Tibial nerve (tissue), 4 donors: ENCODE results near the gene FAT1. TPM values are rescaled to one million over a fixed set of nuclear protein-coding genes. Genes with fewer than 3 reads are reported as not detected.
A peak's percentile ranks its signal among the peaks of the same experiment; 100 is the strongest.

ENCODE experiments used
- DNase-seq, 2 donors: peaks; one replicate each; pipeline ENCODE4 v3.0.0-alpha.2; 2019; ENCODE audit warnings: low spot score in 2 of 2
- H3K27ac ChIP-seq, 4 donors: fragments of 200-600 bp; sonication (generic) in 3 of 4; one replicate each; pipeline ENCODE4 v1.5.1; 2017 to 2019; ENCODE audit warnings: mild to moderate bottlenecking in 1 of 4
- H3K27me3 ChIP-seq, 2 donors: fragments of 200-600 bp; sonication (generic) in 1 of 2; one replicate each; pipeline versions ENCODE4 v1.5.1 to v1.6.0; 2017 to 2019
- H3K36me3 ChIP-seq, 3 donors: fragments of 200-600 bp; sonication (generic); one replicate each; pipeline ENCODE4 v1.5.1; 2018 to 2019
- H3K4me1 ChIP-seq, 4 donors: fragments of 200-600 bp; sonication (generic) in 3 of 4; one replicate each; pipeline ENCODE4 v1.5.1; 2017 to 2019
- H3K4me3 ChIP-seq, 4 donors: fragments of 200-600 bp; sonication (generic) in 3 of 4; one replicate each; pipeline ENCODE4 v1.5.1; 2017 to 2019; ENCODE audit warnings: mild to moderate bottlenecking in 1 of 4, moderate library complexity in 1 of 4
- H3K9me3 ChIP-seq, 4 donors: fragments of 200-600 bp; sonication (generic) in 3 of 4; one replicate each; pipeline ENCODE4 v1.5.1; 2017 to 2019
- EP300 ChIP-seq, 2 donors: sonication (generic); formaldehyde crosslinking; IDR thresholded peaks; one replicate each; pipeline ENCODE4 v1.6.1; 2017; ENCODE audit warnings: antibody characterized with exemption in 2 of 2, mild to moderate bottlenecking in 1 of 2
- POLR2A ChIP-seq, 2 donors: fragments of 450-650 bp; IDR thresholded peaks; one replicate each; pipeline ENCODE4 v1.6.1; 2017; ENCODE audit warnings: antibody characterized with exemption in 2 of 2, mild to moderate bottlenecking in 2 of 2, moderate library complexity in 2 of 2
- WGBS, 2 donors: methylation state at CpG; one replicate each; pipeline ENCODE4 v1.1.5; 2018; 5-methylcytosine and 5-hydroxymethylcytosine counted together
- total RNA-seq, 4 donors: library from RNA; depleted of rRNA; stranded (reverse); fragments of >200 nt; gene quantifications; one replicate each; pipeline ENCODE4 v1.1.0, GENCODE V29; 2016
- TF ChIP-seq, protein P1 (sequence below), 5 experiments: fragments of 200-600 bp in 3 of 5; fragments of 450-650 bp in 2 of 5; sonication (generic) in 3 of 5; IDR thresholded peaks; one replicate each; pipeline ENCODE4 v1.5.1; 2016 to 2019; ENCODE audit warnings: antibody characterized with exemption in 5 of 5, mild to moderate bottlenecking in 3 of 5, moderate library complexity in 2 of 5

FAT1 gene
- total RNA-seq, 4 donors from 2014 or later, result 85.2 to 119 (median 91.6) TPM

DNA sequence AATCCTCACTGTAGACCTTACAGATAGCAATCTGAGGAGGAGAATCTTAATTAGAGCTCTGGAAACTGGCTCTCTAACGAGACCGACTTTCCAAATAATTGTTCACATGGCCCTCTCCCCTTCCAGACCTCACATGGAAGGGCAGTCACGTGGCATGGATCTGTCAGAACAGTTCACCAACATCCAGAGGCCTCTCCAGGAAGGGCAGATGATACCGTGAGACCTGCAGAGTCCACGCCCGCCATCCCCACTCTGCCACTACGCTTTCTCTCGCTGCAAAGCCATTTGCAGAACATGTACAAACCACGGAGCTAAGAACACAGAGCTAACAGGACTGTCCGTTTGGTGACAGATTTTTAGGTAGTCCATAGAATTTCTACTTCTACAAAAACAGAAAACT, 20.7 kb downstream of the FAT1 start:
- peak overlapping the region in 2 of 4 donors; percentile 94 for H3K27ac ChIP-seq
- TF ChIP-seq, protein P1, sequence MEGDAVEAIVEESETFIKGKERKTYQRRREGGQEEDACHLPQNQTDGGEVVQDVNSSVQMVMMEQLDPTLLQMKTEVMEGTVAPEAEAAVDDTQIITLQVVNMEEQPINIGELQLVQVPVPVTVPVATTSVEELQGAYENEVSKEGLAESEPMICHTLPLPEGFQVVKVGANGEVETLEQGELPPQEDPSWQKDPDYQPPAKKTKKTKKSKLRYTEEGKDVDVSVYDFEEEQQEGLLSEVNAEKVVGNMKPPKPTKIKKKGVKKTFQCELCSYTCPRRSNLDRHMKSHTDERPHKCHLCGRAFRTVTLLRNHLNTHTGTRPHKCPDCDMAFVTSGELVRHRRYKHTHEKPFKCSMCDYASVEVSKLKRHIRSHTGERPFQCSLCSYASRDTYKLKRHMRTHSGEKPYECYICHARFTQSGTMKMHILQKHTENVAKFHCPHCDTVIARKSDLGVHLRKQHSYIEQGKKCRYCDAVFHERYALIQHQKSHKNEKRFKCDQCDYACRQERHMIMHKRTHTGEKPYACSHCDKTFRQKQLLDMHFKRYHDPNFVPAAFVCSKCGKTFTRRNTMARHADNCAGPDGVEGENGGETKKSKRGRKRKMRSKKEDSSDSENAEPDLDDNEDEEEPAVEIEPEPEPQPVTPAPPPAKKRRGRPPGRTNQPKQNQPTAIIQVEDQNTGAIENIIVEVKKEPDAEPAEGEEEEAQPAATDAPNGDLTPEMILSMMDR (IDR thresholded peaks at IDR 0.05), result no peak
- TF ChIP-seq POLR2A (IDR thresholded peaks at IDR 0.05) (no peak), EP300 (IDR thresholded peaks at IDR 0.05) (no peak)
- peaks cover 0 to 6% (median 0%) of the 10 kb centered on the region in 4 donors for H3K9me3 ChIP-seq
- H3K36me3 ChIP-seq, result peaks cover 0 to 25% (median 0%) of the 10 kb centered on the region in 3 donors
- H3K27me3 ChIP-seq, result no peaks in the 10 kb centered on the region
- H3K4me3 ChIP-seq, result no peak overlapping the region
- WGBS, 2 donors, result 80 to 84% methylated on average over 10 of the region's 10 CpGs
- H3K4me1 ChIP-seq, result peaks cover 0 to 62% (median 19%) of the 10 kb centered on the region in 4 donors
- no peak for DNase-seq

DNA sequence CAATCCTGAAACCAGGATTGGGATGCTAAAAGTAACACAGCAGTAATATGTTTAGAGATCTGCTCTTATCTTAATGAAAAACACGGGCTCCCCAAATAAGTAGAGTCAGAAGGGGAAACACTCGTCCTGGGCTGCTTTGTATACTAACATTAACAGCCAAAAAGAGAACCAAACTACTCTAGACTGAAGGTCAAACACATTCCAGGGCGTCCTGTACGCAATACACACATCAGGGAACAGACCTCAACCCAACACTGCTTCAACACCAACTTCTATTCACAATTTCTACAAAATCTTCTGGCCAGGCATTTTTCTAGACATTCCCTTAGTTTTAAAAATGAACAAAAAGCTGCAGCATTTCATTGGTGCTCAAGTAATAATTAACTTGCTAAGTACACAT, 21.4 kb downstream of the FAT1 start:
- Histone ChIP-seq H3K4me3 (no peak overlapping the region), H3K27me3 (no peaks in the 10 kb centered on the region), H3K4me1 (peaks cover 0 to 62% (median 19%) of the 10 kb centered on the region in 4 donors), H3K27ac (peak overlapping the region; percentile 79 to 94 (median 92)), H3K36me3 (peaks cover 0 to 25% (median 0%) of the 10 kb centered on the region in 3 donors), H3K9me3 (peaks cover 0 to 6% (median 0%) of the 10 kb centered on the region in 4 donors)
- no peak for DNase-seq
- no peak for TF ChIP-seq EP300 (IDR thresholded peaks at IDR 0.05)
- TF ChIP-seq, protein P1 (IDR thresholded peaks at IDR 0.05), result no peak
- TF ChIP-seq POLR2A (IDR thresholded peaks at IDR 0.05), result no peak
- WGBS, 2 donors, result 20 to 23% methylated on average over 4 of the region's 4 CpGs

DNA sequence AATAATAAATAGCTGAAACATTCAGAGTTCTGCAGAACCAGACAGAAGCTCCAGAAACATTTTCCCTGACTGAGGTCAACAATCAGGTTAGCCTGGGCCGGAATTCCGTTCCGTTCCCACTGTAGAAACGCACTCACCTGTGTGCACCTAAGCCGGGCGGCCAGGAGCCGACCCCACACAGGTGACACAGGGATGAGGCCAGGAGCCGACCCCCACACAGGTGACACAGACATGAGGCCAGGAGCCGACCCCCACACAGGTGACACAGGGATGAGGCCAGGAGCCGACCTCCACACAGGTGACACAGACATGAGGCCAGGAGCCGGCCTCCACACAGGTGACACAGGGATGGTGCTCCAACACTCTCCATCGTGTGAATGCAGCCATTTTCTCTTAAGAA, 21.9 kb downstream of the FAT1 start:
- Histone ChIP-seq H3K27ac (peak overlapping the region; percentile 79 to 94 (median 92)), H3K4me3 (peak overlapping the region in 3 of 4 donors; percentile 14 to 34 (median 22)), H3K4me1 (peaks cover 0 to 62% (median 19%) of the 10 kb centered on the region in 4 donors), H3K27me3 (no peaks in the 10 kb centered on the region), H3K36me3 (peaks cover 0 to 25% (median 0%) of the 10 kb centered on the region in 3 donors), H3K9me3 (peaks cover 0 to 6% (median 0%) of the 10 kb centered on the region in 4 donors)
- 48 to 55% methylated on average over 10 to 12 of the region's 12 CpGs for WGBS, 2 donors
- TF ChIP-seq, protein P1 (IDR thresholded peaks at IDR 0.05), result no peak
- TF ChIP-seq POLR2A (IDR thresholded peaks at IDR 0.05), result no peak
- no peak for TF ChIP-seq EP300 (IDR thresholded peaks at IDR 0.05)
- no peak for DNase-seq

DNA sequence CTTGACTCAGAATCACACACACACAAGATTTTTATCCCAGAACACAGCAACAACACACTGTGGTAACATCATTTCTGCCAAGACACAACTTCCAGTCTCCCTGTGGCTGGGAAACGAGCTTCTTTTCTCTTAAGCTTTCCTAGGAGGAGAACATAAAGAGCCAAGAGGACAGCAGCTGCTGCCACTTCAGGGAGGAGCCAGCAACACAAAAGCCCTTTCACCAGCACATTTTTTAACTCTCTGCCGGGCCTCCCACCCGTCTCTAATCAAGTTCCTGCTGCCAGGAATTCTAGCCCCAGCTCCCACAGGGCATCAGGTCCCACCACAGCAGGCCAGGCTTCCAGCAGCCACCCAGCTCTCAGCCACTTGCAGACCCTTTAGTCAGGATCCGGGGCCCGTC, 22.4 kb downstream of the FAT1 start:
- Histone ChIP-seq H3K27ac (peak overlapping the region; percentile 79 to 94 (median 92)), H3K27me3 (no peaks in the 10 kb centered on the region), H3K4me3 (peak overlapping the region; percentile 12 to 34 (median 18)), H3K4me1 (peaks cover 0 to 61% (median 19%) of the 10 kb centered on the region in 4 donors), H3K36me3 (peaks cover 0 to 20% (median 0%) of the 10 kb centered on the region in 3 donors), H3K9me3 (peaks cover 0 to 6% (median 0%) of the 10 kb centered on the region in 4 donors)
- TF ChIP-seq EP300 (IDR thresholded peaks at IDR 0.05), result no peak
- TF ChIP-seq, protein P1 (IDR thresholded peaks at IDR 0.05), result no peak
- no peak for TF ChIP-seq POLR2A (IDR thresholded peaks at IDR 0.05)
- peak; percentile 32 to 39 for DNase-seq
- WGBS, 2 donors, result 2 to 16% methylated on average over 5 of the region's 5 CpGs

DNA sequence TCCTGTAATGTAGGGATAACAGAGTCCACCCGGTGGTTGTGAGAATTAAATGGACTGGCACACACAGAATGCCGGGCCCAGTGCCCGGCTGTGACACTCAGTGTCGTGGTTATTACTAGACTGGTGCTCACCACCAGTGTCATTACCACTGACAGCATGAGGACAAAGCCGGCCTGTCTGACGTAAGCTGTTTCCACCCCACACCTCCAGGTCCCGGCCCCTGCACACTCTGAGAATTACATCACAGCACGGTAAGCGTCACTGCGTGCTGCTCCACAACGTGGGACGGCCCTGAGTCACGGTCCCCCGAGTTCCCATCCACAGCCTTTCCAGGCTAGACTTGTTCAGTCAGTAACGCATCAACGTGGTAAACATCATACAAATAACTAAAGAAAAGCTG, 22.9 kb downstream of the FAT1 start:
- Histone ChIP-seq H3K4me1 (peaks cover 0 to 61% (median 19%) of the 10 kb centered on the region in 4 donors), H3K27ac (peak overlapping the region; percentile 79 to 94 (median 92)), H3K9me3 (peaks cover 0 to 6% (median 0%) of the 10 kb centered on the region in 4 donors), H3K36me3 (peaks cover 0 to 19% (median 0%) of the 10 kb centered on the region in 3 donors), H3K27me3 (no peaks in the 10 kb centered on the region), H3K4me3 (peak overlapping the region in 3 of 4 donors; percentile 12 to 34 (median 22))
- WGBS, 2 donors, result 29 to 36% methylated on average over 16 of the region's 16 CpGs
- TF ChIP-seq EP300 (IDR thresholded peaks at IDR 0.05), result peak; percentile 21 to 83
- TF ChIP-seq POLR2A (IDR thresholded peaks at IDR 0.05), result peak in 1 of 2 donors; percentile 48
- TF ChIP-seq, protein P1 (IDR thresholded peaks at IDR 0.05), result peak in 1 of 5 experiments; percentile 3
- DNase-seq, result peak; percentile 71 to 73
